ENCODE measurements around the gene COBL. TPM values are rescaled to one million over a fixed set of nuclear protein-coding genes. Genes with fewer than 3 reads are reported as not detected.
"Not testable (repeated sequence)": the region's sequence is repeated elsewhere in the genome, so short reads cannot be mapped to it uniquely, and the experiment has no call there.

The COBL gene
- total RNA-seq, 8 experiments from 2014 or later, result 0.23 to 54.8 (median 4.3) TPM

DNA sequence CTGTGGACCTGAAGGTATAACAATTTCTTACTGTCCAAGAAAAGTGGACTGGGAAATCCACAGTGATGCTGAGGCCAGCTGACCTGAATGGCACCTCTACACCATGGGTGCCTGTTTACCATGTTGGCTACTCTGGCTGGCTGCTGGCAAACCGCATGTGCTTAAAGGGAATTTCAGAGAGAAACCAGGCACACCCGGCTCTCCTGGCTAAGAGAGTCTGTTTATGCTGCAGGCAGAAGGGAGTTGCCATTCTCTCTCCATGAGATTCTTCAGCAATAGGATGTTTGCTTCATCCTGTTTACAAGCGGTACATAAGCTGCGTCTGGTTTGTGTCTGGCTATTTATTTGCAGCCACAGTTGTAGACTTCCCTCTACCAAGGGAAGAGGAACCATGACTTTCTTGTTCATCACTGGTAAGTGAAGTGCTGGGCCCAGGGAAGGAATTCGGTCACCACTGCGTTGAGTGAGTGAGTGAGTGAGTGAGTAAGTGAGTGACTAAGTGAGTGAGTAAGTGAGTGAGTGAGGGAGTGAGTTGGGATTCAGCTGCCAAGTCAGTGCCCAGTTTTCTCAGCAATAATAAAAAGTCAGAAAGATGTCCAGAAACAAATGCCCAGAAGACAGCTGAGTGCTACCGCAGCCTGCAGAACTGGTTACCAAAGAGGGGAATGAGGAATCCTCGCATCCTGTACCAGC, 90.4 kb downstream of the COBL start:
- H3K4me3 ChIP-seq, result no peak overlapping the region
- peak in 2 of 8 experiments; percentile 53 to 57 for ATAC-seq (replicated peaks in 6 of 8)
- no peaks in the 10 kb centered on the region for H3K4me1 ChIP-seq (replicated peaks in 1 of 2)
- WGBS, 10 experiments, result 33 to 89% (median 70%) methylated on average over 2 to 6 of the region's 8 CpGs; no CpG with 5 or more reads in 2 of the 10 experiments
- H3K27ac ChIP-seq, result no peak overlapping the region
- in situ Hi-C loops (cut with MboI; ENCODE audit: low pct_unique_long_range_greater_than_20kb in 2 of 9, low sequenced_read_pairs in 9 of 9, unreplicated experiment in 9 of 9), result loop anchor here in 1 of 9 experiments (25.0 kb wide), 1 partner anchor 136 kb away; no protein-coding TSS in a partner anchor

DNA sequence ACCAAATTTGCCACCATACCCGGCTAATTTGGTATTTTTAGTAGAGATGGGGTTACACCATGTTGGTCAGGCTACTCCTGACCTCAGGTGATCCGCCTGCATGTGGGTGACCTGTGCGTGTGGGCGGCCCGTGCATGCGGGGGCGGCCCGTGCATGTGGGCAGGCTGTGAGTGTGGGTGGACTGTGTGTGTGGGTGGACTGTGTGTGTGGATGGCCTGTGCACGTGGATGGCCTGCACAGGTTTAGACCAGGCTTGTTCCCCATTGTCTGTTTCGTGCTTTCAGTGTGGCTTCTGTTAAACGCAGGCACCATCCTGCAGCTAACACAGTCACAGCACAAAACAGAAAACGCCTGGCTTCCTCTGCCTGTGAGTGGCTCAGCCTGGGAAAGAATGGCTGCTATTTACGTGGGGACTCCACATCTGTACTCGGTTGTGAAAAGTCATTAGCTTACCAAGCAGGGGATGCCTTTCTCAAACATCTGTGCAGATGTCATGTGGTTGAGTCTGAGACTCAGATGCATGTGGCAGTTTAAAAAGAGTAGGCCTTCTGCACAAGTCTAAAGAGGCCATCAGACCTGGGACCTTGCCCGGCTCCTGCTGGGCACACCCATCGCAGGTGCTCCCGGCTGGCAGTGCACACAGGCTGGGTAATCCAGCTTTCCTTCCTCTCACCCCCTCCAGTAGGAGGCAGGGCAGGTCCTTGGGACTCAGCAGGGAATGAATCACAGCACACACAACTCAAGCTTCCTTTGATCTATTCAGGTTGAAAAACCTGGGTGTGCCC, 91.6 kb downstream of the COBL start:
- in situ Hi-C loops (cut with MboI; ENCODE audit: low pct_unique_long_range_greater_than_20kb in 2 of 9, low sequenced_read_pairs in 9 of 9, unreplicated experiment in 9 of 9), result loop anchor here in 1 of 9 experiments (25.0 kb wide), 1 partner anchor 137 kb away; no protein-coding TSS in a partner anchor
- no peak overlapping the region for H3K4me3 ChIP-seq
- WGBS, 10 experiments, result 0 to 100% (median 79%) methylated on average over 1 to 12 of the region's 17 CpGs; no CpG with 5 or more reads in 2 of the 10 experiments
- ATAC-seq (replicated peaks in 6 of 8), result peak in 3 of 8 experiments; percentile 40 to 57 (median 53)
- H3K4me1 ChIP-seq (replicated peaks in 1 of 2), result no peaks in the 10 kb centered on the region
- no peak overlapping the region for H3K27ac ChIP-seq

DNA sequence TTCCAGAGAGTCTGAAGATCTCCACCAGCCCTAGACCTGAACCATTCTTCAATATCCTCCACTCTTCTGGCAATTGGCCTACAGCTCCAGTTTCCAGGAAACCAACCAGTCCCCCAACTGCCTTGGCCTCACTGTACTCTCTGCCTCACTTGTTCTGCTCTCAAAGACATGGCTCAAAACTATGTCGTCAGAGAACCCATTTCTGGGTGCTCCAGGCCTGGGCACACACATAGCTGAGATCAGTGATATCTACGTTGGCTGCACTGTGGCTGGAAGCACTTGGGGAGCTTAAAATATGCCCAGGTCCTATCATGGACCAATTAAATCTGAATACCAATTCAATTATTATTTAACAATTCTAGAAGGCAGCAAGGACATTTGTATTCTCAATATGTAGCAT, 93.1 kb downstream of the COBL start:
- no peaks in the 10 kb centered on the region for H3K4me1 ChIP-seq (replicated peaks in 1 of 2)
- no peak for ATAC-seq (replicated peaks in 6 of 8)
- 18 to 100% (median 90%) methylated on average over 1 to 2 of the region's 2 CpGs; no CpG with 5 or more reads in 7 of the 10 experiments for WGBS, 10 experiments
- in situ Hi-C loops (cut with MboI; ENCODE audit: low pct_unique_long_range_greater_than_20kb in 2 of 9, low sequenced_read_pairs in 9 of 9, unreplicated experiment in 9 of 9), result no loop called here
- no peak overlapping the region for H3K4me3 ChIP-seq
- H3K27ac ChIP-seq, result no peak overlapping the region

DNA sequence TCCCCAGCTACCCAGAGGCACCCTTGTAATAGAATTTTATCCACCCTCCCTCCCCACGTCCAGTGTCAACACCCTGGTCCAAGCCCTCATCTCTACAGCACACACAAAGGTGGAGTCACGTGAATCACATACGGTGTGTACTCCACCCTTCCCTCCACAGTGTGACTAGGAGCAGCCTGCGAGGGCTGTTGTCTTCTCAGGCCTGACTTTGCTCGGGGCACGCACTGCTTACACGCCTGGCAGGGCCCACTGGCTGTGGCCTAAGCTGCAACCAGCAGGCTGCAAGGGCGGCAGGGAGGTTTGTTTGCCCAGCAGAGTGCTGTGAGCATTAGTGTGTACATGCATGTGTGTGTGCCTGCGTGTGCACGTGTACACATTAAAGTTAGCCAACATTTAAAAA, 93.7 kb downstream of the COBL start:
- ATAC-seq (replicated peaks in 6 of 8), result peak in 3 of 8 experiments; percentile 14 to 57 (median 45)
- H3K4me3 ChIP-seq, result no peak overlapping the region
- no peaks in the 10 kb centered on the region for H3K4me1 ChIP-seq (replicated peaks in 1 of 2)
- no peak overlapping the region for H3K27ac ChIP-seq
- in situ Hi-C loops (cut with MboI; ENCODE audit: low pct_unique_long_range_greater_than_20kb in 2 of 9, low sequenced_read_pairs in 9 of 9, unreplicated experiment in 9 of 9), result no loop called here
- 16 to 100% (median 72%) methylated on average over 1 to 7 of the region's 10 CpGs; no CpG with 5 or more reads in 3 of the 10 experiments for WGBS, 10 experiments

DNA sequence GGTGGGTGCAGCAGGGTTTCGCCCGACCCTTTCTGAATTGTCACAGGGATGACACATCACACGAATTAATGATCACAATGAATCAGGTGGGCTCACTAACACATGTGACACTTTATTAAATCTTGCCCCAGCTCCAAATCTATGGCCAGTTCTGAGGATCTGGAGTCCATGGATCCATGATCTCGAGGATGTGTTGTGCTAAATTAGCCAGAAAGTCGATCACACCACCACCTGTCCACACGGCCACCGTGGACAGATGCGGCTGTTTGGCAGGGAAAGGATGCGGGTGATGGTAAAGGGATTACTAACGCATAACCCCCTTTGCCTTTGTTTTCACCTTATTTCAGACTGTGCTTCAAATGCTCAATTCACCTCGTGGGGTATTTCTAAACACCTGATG, 96.4 kb downstream of the COBL start:
- no peak overlapping the region for H3K4me3 ChIP-seq

DNA sequence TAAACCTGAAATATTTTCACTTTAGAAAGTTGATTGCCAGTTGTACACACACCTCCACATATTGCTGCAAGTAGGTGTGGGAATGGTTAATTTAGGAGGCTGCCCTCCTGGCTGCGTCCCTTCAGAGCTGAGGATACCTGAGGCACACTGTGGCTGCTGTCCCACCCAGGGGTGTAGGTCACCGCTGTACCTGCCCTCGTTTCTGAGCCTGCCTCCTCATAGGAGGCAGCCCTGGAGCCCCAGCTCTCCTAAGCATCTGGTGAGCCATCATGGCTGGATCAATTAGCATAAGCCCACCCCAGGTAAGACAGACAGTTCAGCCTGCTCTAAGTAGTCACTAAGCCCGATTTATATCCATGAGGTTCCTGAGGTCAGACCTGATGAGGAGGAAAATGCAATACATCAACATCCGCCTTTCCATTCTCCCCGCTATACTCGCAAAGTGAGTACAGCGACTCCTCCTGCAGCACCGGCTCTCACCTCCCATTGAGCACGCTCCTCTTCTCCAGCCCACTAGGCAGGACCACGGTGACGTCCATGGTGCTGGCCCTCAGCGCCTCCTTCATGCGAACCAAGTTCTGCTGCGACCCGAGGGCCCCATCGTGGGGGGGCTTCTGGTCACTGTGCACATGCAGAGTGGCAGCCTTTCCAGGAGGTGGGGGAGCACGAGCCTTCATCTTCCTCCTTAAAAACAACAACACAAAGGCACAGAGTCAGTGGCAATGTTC, 97.2 kb downstream of the COBL start:
- in situ Hi-C loops (cut with MboI; ENCODE audit: low pct_unique_long_range_greater_than_20kb in 2 of 9, low sequenced_read_pairs in 9 of 9, unreplicated experiment in 9 of 9), result no loop called here
- peak in 3 of 8 experiments; percentile 8 to 49 (median 10) for ATAC-seq (replicated peaks in 6 of 8)
- Histone ChIP-seq H3K4me1 (replicated peaks in 1 of 2) (no peaks in the 10 kb centered on the region), H3K4me3 (no peak overlapping the region), H3K27ac (no peak overlapping the region)
- WGBS, 10 experiments, result 21 to 100% (median 71%) methylated on average over 1 to 9 of the region's 18 CpGs; no CpG with 5 or more reads in 2 of the 10 experiments

More for the DNA sequence above, 96.4 kb downstream of the COBL start:
- Histone ChIP-seq H3K27ac (no peak overlapping the region), H3K4me1 (replicated peaks in 1 of 2) (no peaks in the 10 kb centered on the region)
- ATAC-seq (replicated peaks in 6 of 8), result no peak
- in situ Hi-C loops (cut with MboI; ENCODE audit: low pct_unique_long_range_greater_than_20kb in 2 of 9, low sequenced_read_pairs in 9 of 9, unreplicated experiment in 9 of 9), result no loop called here
- WGBS, 10 experiments, result 9 to 100% (median 67%) methylated on average over 1 to 7 of the region's 11 CpGs; no CpG with 5 or more reads in 1 of the 10 experiments

DNA sequence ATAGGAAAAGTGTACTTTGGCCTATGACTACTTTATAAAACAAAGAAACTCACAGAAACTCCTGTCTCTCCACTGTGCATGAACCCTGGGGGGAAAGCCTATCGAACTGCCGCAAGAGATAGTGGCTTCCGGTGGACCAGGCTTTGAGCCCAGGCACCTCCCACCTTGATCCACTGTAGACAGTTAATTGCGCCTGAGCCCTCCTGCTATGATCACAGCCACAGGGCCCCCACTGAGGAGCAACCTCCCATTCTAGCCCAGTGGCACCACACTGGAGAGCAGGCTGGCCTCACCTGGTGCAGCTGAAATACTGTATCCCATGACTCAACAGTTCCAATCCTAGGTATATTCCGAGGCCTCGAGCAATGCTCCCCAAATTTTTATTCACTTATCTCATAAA, 98.8 kb downstream of the COBL start:
- in situ Hi-C loops (cut with MboI; ENCODE audit: low pct_unique_long_range_greater_than_20kb in 2 of 9, low sequenced_read_pairs in 9 of 9, unreplicated experiment in 9 of 9), result no loop called here
- WGBS, 10 experiments, result 20 to 97% (median 66%) methylated on average over 1 to 6 of the region's 6 CpGs; no CpG with 5 or more reads in 5 of the 10 experiments
- ATAC-seq (replicated peaks in 6 of 8), result no peak
- Histone ChIP-seq H3K4me3 (no peak overlapping the region), H3K4me1 (replicated peaks in 1 of 2) (no peaks in the 10 kb centered on the region), H3K27ac (no peak overlapping the region)

DNA sequence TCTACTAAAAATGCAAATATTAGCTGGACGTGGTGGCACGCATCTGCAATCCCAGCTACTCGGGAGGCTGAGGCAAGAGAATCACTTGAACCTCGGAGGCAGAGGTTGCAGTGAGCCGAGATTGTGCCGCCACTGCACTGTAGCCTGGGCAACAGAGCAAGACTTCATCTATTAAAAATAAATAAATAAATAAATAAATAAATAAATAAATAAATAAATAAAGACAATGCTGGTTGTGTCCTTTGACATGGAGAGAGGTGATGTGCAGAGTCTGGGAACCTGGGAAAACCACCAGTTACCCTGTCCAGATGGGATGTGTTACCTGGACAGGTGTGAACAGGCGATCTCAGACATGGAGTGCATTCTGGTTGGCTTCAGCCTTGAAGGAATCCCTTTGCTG, 102.5 kb downstream of the COBL start:
- WGBS, 10 experiments, result 80 to 96% (median 83%) methylated on average over 1 to 7 of the region's 7 CpGs; no CpG with 5 or more reads in 5 of the 10 experiments
- Histone ChIP-seq H3K27ac (no peak overlapping the region), H3K4me1 (replicated peaks in 1 of 2) (no peaks in the 10 kb centered on the region), H3K4me3 (no peak overlapping the region)
- ATAC-seq (replicated peaks in 6 of 8), result no peak
- in situ Hi-C loops (cut with MboI; ENCODE audit: low pct_unique_long_range_greater_than_20kb in 2 of 9, low sequenced_read_pairs in 9 of 9, unreplicated experiment in 9 of 9), result no loop called here

DNA sequence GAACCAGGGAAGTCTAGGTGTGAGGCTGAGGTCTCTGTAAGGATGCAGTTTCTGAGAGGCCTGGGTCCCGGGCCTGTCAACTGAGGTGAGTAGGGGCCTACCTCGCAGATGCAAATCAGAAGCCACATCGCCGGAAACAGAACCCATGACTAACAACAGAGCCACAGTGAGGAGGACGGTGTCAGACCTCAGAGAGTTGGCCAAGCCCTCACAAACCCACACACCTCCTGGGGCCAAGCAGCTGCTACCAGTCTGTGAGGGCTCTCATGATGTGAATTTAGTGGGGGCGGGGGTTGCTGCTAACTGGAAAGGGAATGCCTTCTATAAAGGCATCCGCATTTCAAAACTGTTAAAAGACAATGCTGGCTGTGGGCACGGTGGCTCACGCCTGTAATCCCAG, 103.0 kb downstream of the COBL start:
- H3K4me3 ChIP-seq, result no peak overlapping the region
- H3K27ac ChIP-seq, result no peak overlapping the region
- no peaks in the 10 kb centered on the region for H3K4me1 ChIP-seq (replicated peaks in 1 of 2)
- WGBS, 10 experiments, result 83 to 96% (median 89%) methylated on average over 1 to 7 of the region's 9 CpGs; no CpG with 5 or more reads in 6 of the 10 experiments
- ATAC-seq (replicated peaks in 6 of 8), result no peak
- in situ Hi-C loops (cut with MboI; ENCODE audit: low pct_unique_long_range_greater_than_20kb in 2 of 9, low sequenced_read_pairs in 9 of 9, unreplicated experiment in 9 of 9), result no loop called here

DNA sequence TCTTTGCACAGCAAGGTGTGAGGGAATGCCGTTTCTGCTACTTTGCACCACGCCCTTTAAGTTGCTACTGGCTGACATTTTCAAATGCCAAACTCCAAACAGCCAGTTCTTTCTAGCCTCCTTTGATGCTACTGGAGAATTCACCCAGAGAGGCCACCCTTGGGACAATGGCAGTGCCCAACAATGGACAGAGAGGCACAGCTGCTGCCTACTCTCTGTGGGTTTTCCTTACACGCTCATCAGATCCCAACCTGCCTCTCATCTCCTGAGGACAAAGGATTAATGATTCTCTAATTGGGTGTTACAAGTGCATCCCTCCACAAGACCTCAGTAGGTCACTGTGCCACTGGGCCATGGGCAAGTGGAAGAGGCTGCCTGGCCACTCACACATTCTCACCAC, 105.8 kb downstream of the COBL start:
- H3K4me3 ChIP-seq, result no peak overlapping the region
- H3K27ac ChIP-seq, result no peak overlapping the region
- in situ Hi-C loops (cut with MboI; ENCODE audit: low pct_unique_long_range_greater_than_20kb in 2 of 9, low sequenced_read_pairs in 9 of 9, unreplicated experiment in 9 of 9), result no loop called here
- no peaks in the 10 kb centered on the region for H3K4me1 ChIP-seq (replicated peaks in 1 of 2)
- whole genome bisulfite sequencing, 10 experiments, result 50 to 89% (median 68%) methylated on average over 1 to 3 of the region's 3 CpGs; no CpG with 5 or more reads in 4 of the 10 experiments
- no peak for ATAC-seq (replicated peaks in 6 of 8)

DNA sequence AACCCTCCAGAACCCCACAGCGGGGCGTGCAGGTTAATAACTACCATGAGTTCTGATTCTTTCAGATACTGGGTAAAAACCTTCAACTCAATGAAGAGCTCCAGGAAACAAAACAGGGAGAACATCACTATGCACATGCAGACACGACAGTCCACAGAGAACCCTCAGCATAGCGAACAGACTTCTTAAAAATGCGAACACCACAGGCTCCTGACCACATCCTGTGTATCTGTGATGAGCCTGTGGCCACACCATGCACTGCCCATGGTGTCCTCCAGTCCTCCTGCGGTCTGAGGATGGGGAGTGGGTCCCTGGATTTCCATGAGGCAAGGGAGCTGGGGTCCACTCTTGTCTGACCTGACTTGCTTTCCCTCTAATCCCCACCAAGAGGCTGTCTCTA, 107.2 kb downstream of the COBL start:
- H3K27ac ChIP-seq, result no peak overlapping the region
- peak in 2 of 8 experiments; percentile 73 to 77 for ATAC-seq (replicated peaks in 6 of 8)

DNA sequence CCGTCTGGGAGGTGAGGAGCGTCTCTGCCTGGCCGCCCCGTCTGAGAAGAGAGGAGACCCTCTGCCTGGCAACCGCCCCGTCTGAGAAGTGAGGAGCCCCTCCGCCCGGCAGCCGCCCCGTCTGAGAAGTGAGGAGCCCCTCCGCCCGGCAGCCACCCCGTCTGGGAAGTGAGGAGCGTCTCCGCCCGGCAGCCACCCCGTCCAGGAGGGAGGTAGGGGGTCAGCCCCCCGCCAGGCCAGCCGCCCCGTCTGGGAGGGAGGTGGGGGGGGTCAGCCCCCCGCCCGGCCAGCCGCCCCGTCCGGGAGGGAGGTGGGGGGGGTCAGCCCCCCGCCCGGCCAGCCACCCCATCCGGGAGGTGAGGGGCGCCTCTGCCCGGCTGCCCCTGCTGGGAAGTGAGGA, 108.5 kb downstream of the COBL start:
- ATAC-seq (replicated peaks in 6 of 8); in situ Hi-C loops (cut with MboI; ENCODE audit: low pct_unique_long_range_greater_than_20kb in 2 of 9, low sequenced_read_pairs in 9 of 9, unreplicated experiment in 9 of 9); H3K27ac ChIP-seq; H3K4me3 ChIP-seq; H3K4me1 ChIP-seq (replicated peaks in 1 of 2): not testable (repeated sequence)
- no CpG with 5 or more reads among the region's 30 CpGs for WGBS, 10 experiments

More for the DNA sequence above, 107.2 kb downstream of the COBL start:
- in situ Hi-C loops (cut with MboI; ENCODE audit: low pct_unique_long_range_greater_than_20kb in 2 of 9, low sequenced_read_pairs in 9 of 9, unreplicated experiment in 9 of 9), result no loop called here
- 18 to 100% (median 63%) methylated on average over 1 to 5 of the region's 6 CpGs; no CpG with 5 or more reads in 4 of the 10 experiments for WGBS, 10 experiments
- Histone ChIP-seq H3K4me1 (replicated peaks in 1 of 2) (no peaks in the 10 kb centered on the region), H3K4me3 (no peak overlapping the region)

All from motor neuron (in vitro differentiated cells).